ENCODE data around the gene GSTA1. TPM values are rescaled to one million over a fixed set of nuclear protein-coding genes. Genes with fewer than 3 reads are reported as not detected.
A peak's percentile ranks its signal among the peaks of the same experiment; 100 is the strongest.
"Not testable (repeated sequence)": the region's sequence is repeated elsewhere in the genome, so short reads cannot be mapped to it uniquely, and the experiment has no call there.

The GSTA1 gene
- total RNA-seq, 2 donors from 2014 or later, result 33.2 to 54.1 TPM

- no peaks in the 10 kb centered on the region for H3K27me3 ChIP-seq
- intact Hi-C loops (cut with DNase I), result no loop called here
- H3K4me1 ChIP-seq, result peaks cover 24% of the 10 kb centered on the region
- DNase-seq (no peak), ATAC-seq (no peak)
- H3K9me3 ChIP-seq, result no peaks in the 10 kb centered on the region
- WGBS, 2 donors, result 89 to 91% methylated on average over 26 to 29 of the region's 37 CpGs
- H3K27ac ChIP-seq, result no peak overlapping the region
- TF ChIP-seq CTCF (IDR thresholded peaks at IDR 0.05) (no peak), POLR2A (IDR thresholded peaks at IDR 0.05) (no peak)
- no peaks in the 10 kb centered on the region for H3K36me3 ChIP-seq (replicated peaks in 1 of 2; ENCODE audit: insufficient read depth in 1 of 2, low read depth in 2 of 2)
- H3K4me3 ChIP-seq, result no peak overlapping the region
Observed at GRCh38 chr6:52829046-52829817, 25.6 kb upstream of the GSTA1 start.

GRCh38 chr6:52828621-52829020 is 25.0 kb upstream of the GSTA1 start:
- H3K4me3 ChIP-seq; ATAC-seq; intact Hi-C loops (cut with DNase I); H3K36me3 ChIP-seq (replicated peaks in 1 of 2; ENCODE audit: insufficient read depth in 1 of 2, low read depth in 2 of 2); DNase-seq; H3K9me3 ChIP-seq; H3K27ac ChIP-seq; H3K27me3 ChIP-seq: not testable (repeated sequence)
- peak in 1 of 3 donors; percentile 7 for TF ChIP-seq POLR2A (IDR thresholded peaks at IDR 0.05)
- 74 to 76% methylated on average over 4 of the region's 4 CpGs for WGBS, 2 donors
- H3K4me1 ChIP-seq, result peaks cover 24% of the 10 kb centered on the region

GRCh38 chr6:52827073-52827783 is 23.6 kb upstream of the GSTA1 start:
- H3K4me3 ChIP-seq; H3K36me3 ChIP-seq (replicated peaks in 1 of 2; ENCODE audit: insufficient read depth in 1 of 2, low read depth in 2 of 2); H3K9me3 ChIP-seq; H3K27me3 ChIP-seq; intact Hi-C loops (cut with DNase I): not testable (repeated sequence)
- Histone ChIP-seq H3K27ac (peak overlapping the region in 3 of 4 donors; percentile 54 to 74 (median 66)), H3K4me1 (peaks cover 24% of the 10 kb centered on the region)
- ATAC-seq (peak; percentile 95), DNase-seq (peak in 3 of 4 donors; percentile 39 to 58 (median 50))
- 12 to 44% methylated on average over 1 of the region's 1 CpG for WGBS, 2 donors

- peaks cover 24% of the 10 kb centered on the region for H3K4me1 ChIP-seq
- TF ChIP-seq POLR2A (IDR thresholded peaks at IDR 0.05), result no peak
- no peaks in the 10 kb centered on the region for H3K36me3 ChIP-seq (replicated peaks in 1 of 2; ENCODE audit: insufficient read depth in 1 of 2, low read depth in 2 of 2)
- ATAC-seq (peak; percentile 53), DNase-seq (no peak)
- H3K4me3 ChIP-seq, result no peak overlapping the region
- H3K9me3 ChIP-seq, result no peaks in the 10 kb centered on the region
- intact Hi-C loops (cut with DNase I), result no loop called here
- no peaks in the 10 kb centered on the region for H3K27me3 ChIP-seq
- peak overlapping the region in 3 of 4 donors; percentile 54 to 74 (median 66) for H3K27ac ChIP-seq
- 2 to 11% methylated on average over 1 of the region's 1 CpG for WGBS, 2 donors
Observed at GRCh38 chr6:52826513-52826912, 22.9 kb upstream of the GSTA1 start.

- intact Hi-C loops (cut with DNase I); H3K36me3 ChIP-seq (replicated peaks in 1 of 2; ENCODE audit: insufficient read depth in 1 of 2, low read depth in 2 of 2); H3K4me3 ChIP-seq; H3K27ac ChIP-seq; H3K27me3 ChIP-seq; ATAC-seq; DNase-seq; H3K9me3 ChIP-seq: not testable (repeated sequence)
- 39 to 47% methylated on average over 4 of the region's 4 CpGs for WGBS, 2 donors
- H3K4me1 ChIP-seq, result peaks cover 24% of the 10 kb centered on the region
Observed at GRCh38 chr6:52825900-52826459, 22.4 kb upstream of the GSTA1 start.

GRCh38 chr6:52825270-52825793 is 21.7 kb upstream of the GSTA1 start:
- H3K36me3 ChIP-seq (replicated peaks in 1 of 2; ENCODE audit: insufficient read depth in 1 of 2, low read depth in 2 of 2); DNase-seq; intact Hi-C loops (cut with DNase I); H3K27ac ChIP-seq; ATAC-seq; H3K9me3 ChIP-seq; H3K4me3 ChIP-seq; H3K27me3 ChIP-seq: not testable (repeated sequence)
- WGBS, 2 donors, result 93 to 98% methylated on average over 10 to 18 of the region's 25 CpGs
- peaks cover 24% of the 10 kb centered on the region for H3K4me1 ChIP-seq

GRCh38 chr6:52821842-52822241 is 18.2 kb upstream of the GSTA1 start:
- H3K36me3 ChIP-seq (replicated peaks in 1 of 2; ENCODE audit: insufficient read depth in 1 of 2, low read depth in 2 of 2), result no peaks in the 10 kb centered on the region
- WGBS, 2 donors, result 82 to 100% methylated on average over 1 of the region's 1 CpG
- no peak overlapping the region for H3K4me3 ChIP-seq
- no peaks in the 10 kb centered on the region for H3K9me3 ChIP-seq
- intact Hi-C loops (cut with DNase I), result no loop called here
- H3K27ac ChIP-seq, result no peak overlapping the region
- peaks cover 5% of the 10 kb centered on the region for H3K4me1 ChIP-seq
- no peak for DNase-seq
- H3K27me3 ChIP-seq, result no peaks in the 10 kb centered on the region
- no peak for ATAC-seq
- TF ChIP-seq POLR2A (IDR thresholded peaks at IDR 0.05) (no peak), CTCF (IDR thresholded peaks at IDR 0.05) (no peak)

Measured in body of pancreas (tissue), 4 donors.